ENCODE measurements around the gene MCEE.

DNA sequence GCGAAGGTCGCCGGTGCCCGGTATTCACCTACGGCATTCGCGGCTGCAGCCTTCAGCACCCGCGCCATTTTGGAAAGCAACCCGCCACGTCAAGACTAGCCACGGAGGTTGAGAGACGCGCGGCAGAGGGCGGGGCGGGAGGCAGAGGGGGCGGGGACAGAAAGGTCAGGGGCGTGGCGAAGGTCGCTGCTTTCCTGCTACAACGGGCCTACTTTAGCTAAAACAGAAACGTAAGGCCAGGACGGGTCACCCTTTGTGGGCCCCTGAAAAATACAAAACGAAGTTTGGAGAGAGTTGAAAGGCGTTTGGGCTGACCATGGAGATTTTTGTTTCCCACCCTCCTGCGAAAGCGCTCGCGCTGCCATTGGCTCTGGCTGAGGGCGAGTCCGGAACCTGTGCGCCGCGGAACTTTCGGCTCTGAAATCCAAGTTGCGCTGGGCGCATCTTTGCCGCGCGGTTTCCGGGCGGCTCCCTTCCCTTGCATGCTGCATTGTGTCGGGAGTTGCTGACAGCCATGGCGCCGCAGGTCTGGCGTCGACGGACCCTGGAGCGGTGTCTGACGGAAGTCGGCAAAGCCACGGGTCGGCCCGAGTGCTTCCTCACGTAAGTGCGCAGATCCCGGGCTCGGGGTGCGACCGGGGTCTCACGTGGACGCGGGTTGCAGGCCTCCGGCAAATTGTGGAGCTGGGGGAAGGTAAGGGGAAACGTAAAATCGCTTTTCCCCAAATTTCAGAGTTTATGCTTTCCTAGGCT, at the start of gene MCEE, which contains the start of gene MPHOSPH10:
- TF ChIP-seq CTCF (IDR thresholded peaks at IDR 0.05; ENCODE audit: low read depth, low read length, missing input control) (no peak), MAX (IDR thresholded peaks at IDR 0.05) (peak; percentile 92), RAD21 (IDR thresholded peaks at IDR 0.05) (peak in 1 of 2 donors; percentile 20), HNF4G (IDR thresholded peaks at IDR 0.05) (no peak)
- TF ChIP-seq, protein P1, sequence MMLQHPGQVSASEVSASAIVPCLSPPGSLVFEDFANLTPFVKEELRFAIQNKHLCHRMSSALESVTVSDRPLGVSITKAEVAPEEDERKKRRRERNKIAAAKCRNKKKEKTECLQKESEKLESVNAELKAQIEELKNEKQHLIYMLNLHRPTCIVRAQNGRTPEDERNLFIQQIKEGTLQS (IDR thresholded peaks at IDR 0.05) = no peak

Measured in liver (tissue), 3 donors.